A549 (cell line): Measurements from ENCODE around the gene KIAA2012.

Experiments used
- EP300 ChIP-seq, 2 experiments: fragments of >200 bp; sonication (Bioruptor Twin); formaldehyde crosslinking; IDR thresholded peaks; 2 replicates in 1 of 2; 3 replicates in 1 of 2; pipeline ENCODE4 v1.6.1; 2016 to 2017
- JUNB ChIP-seq: fragments of >200 bp; sonication (Bioruptor Twin); formaldehyde crosslinking; IDR thresholded peaks from 2 replicates; pipeline ENCODE4 v1.6.1; 2016
- MAFK ChIP-seq: fragments of 450-650 bp; IDR thresholded peaks from 2 replicates; pipeline ENCODE4 v1.6.1; 2014; ENCODE audit not compliant: partially characterized antibody
- MYC ChIP-seq: IDR thresholded peaks from 2 replicates; pipeline ENCODE4 v1.6.1; 2012; ENCODE audit warnings: mild to moderate bottlenecking, inconsistent platforms, low read length, improper control_type of control experiment, borderline replicate concordance
- NR3C1 ChIP-seq: fragments of >200 bp; sonication (Bioruptor Twin); formaldehyde crosslinking; IDR thresholded peaks from 3 replicates; pipeline ENCODE4 v1.6.1; 2017
- PHF8 ChIP-seq: fragments of 200-600 bp; sonication (generic); IDR thresholded peaks from 2 replicates; pipeline ENCODE4 v1.6.1; 2016; ENCODE audit warnings: low read depth, mild to moderate bottlenecking, antibody characterized with exemption, moderate library complexity, borderline replicate concordance
- POLR2A ChIP-seq: IDR thresholded peaks from 2 replicates; pipeline ENCODE4 v1.6.1; 2012; ENCODE audit warnings: mild to moderate bottlenecking, low read length
- SREBF2 ChIP-seq: fragments of 450-650 bp; IDR thresholded peaks from 2 replicates; pipeline ENCODE4 v1.6.1; 2014; ENCODE audit warnings: mild to moderate bottlenecking, moderate library complexity
- TF ChIP-seq, protein P1 (sequence below): fragments of >200 bp; sonication (Bioruptor Twin); formaldehyde crosslinking; IDR thresholded peaks from 3 replicates; pipeline ENCODE4 v1.5.1; 2016
- TF ChIP-seq, protein P2 (sequence below): fragments of 450-650 bp; IDR thresholded peaks from 2 replicates; pipeline ENCODE4 v1.6.1; 2014; ENCODE audit warnings: antibody characterized with exemption
- TF ChIP-seq, protein P3 (sequence below): fragments of 200-600 bp; sonication (generic); IDR thresholded peaks from 2 replicates; pipeline ENCODE4 v1.6.1; 2016; ENCODE audit warnings: antibody characterized with exemption, mild to moderate bottlenecking, moderate library complexity

DNA sequence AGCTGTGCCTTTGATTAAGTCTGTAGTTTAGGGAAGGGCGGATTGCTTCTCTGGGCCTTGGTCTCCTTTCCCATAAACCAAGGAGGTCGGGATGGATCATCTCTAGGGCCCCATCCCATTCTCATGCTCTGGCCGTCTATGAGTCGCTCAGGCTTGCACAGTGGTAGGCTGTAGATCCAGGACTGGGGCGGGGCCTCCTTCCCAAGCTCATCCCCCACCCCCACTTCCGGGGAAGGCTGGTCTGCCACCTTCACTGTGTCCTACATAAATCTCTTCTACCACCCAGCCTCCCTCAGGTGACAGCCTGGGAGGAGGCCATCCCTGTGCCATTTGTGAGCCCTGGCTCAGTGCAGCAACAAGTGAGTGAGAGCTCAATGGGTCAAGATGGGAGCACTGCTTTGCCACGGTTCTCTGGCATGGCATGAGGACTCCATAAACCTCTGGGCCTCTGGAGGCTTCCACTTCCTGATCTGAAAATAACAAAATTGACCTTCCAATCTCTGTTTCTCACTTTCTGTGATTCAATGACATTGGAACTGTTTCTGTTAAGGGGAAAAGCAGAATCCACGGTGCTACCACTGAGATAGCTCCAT is 96.9 kb downstream of the KIAA2012 start:
- TF ChIP-seq, protein P1, sequence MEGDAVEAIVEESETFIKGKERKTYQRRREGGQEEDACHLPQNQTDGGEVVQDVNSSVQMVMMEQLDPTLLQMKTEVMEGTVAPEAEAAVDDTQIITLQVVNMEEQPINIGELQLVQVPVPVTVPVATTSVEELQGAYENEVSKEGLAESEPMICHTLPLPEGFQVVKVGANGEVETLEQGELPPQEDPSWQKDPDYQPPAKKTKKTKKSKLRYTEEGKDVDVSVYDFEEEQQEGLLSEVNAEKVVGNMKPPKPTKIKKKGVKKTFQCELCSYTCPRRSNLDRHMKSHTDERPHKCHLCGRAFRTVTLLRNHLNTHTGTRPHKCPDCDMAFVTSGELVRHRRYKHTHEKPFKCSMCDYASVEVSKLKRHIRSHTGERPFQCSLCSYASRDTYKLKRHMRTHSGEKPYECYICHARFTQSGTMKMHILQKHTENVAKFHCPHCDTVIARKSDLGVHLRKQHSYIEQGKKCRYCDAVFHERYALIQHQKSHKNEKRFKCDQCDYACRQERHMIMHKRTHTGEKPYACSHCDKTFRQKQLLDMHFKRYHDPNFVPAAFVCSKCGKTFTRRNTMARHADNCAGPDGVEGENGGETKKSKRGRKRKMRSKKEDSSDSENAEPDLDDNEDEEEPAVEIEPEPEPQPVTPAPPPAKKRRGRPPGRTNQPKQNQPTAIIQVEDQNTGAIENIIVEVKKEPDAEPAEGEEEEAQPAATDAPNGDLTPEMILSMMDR, result no peak
- TF ChIP-seq POLR2A (no peak), EP300 (IDR thresholded peaks at IDR 0.05) (no peak), JUNB (no peak), MAFK (no peak), NR3C1 (no peak), PHF8 (no peak), MYC (no peak), SREBF2 (no peak)
- TF ChIP-seq, protein P2, sequence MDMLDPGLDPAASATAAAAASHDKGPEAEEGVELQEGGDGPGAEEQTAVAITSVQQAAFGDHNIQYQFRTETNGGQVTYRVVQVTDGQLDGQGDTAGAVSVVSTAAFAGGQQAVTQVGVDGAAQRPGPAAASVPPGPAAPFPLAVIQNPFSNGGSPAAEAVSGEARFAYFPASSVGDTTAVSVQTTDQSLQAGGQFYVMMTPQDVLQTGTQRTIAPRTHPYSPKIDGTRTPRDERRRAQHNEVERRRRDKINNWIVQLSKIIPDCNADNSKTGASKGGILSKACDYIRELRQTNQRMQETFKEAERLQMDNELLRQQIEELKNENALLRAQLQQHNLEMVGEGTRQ, result no peak
- TF ChIP-seq, protein P3, sequence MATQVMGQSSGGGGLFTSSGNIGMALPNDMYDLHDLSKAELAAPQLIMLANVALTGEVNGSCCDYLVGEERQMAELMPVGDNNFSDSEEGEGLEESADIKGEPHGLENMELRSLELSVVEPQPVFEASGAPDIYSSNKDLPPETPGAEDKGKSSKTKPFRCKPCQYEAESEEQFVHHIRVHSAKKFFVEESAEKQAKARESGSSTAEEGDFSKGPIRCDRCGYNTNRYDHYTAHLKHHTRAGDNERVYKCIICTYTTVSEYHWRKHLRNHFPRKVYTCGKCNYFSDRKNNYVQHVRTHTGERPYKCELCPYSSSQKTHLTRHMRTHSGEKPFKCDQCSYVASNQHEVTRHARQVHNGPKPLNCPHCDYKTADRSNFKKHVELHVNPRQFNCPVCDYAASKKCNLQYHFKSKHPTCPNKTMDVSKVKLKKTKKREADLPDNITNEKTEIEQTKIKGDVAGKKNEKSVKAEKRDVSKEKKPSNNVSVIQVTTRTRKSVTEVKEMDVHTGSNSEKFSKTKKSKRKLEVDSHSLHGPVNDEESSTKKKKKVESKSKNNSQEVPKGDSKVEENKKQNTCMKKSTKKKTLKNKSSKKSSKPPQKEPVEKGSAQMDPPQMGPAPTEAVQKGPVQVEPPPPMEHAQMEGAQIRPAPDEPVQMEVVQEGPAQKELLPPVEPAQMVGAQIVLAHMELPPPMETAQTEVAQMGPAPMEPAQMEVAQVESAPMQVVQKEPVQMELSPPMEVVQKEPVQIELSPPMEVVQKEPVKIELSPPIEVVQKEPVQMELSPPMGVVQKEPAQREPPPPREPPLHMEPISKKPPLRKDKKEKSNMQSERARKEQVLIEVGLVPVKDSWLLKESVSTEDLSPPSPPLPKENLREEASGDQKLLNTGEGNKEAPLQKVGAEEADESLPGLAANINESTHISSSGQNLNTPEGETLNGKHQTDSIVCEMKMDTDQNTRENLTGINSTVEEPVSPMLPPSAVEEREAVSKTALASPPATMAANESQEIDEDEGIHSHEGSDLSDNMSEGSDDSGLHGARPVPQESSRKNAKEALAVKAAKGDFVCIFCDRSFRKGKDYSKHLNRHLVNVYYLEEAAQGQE, result no peak
